ENCODE measurements around the gene DAG1. TPM values are rescaled to one million over a fixed set of nuclear protein-coding genes. Genes with fewer than 3 reads are reported as not detected.

The DAG1 gene
- total RNA-seq, 1 experiment from 2014 or later: 93.0 TPM

GRCh38 chr3:49568965-49569364 is 98.9 kb downstream of the DAG1 start:
- Histone ChIP-seq H3K23ac (ENCODE audit: insufficient read length, low read depth, low read length) (no peak overlapping the region), H3K79me2 (ENCODE audit: insufficient read depth, low read length) (no peaks in the 10 kb centered on the region), H3K4ac (ENCODE audit: low read depth, low read length) (no peak overlapping the region), H4K91ac (ENCODE audit: insufficient read length, low read depth, low read length) (no peak overlapping the region), H3T11ph (ENCODE audit: low read length) (no peak overlapping the region), H4K5ac (ENCODE audit: insufficient read length, low read depth, low read length) (no peak overlapping the region), H2BK12ac (ENCODE audit: insufficient read length, low read depth, low read length) (no peak overlapping the region), H3K27me3 (ENCODE audit: insufficient read depth, low read length) (no peaks in the 10 kb centered on the region), H3K56ac (ENCODE audit: insufficient read length, low read depth, low read length) (no peak overlapping the region), H2BK5ac (ENCODE audit: insufficient read length, low read length) (no peak overlapping the region), H2AFZ (ENCODE audit: low read length) (no peak overlapping the region), H3K14ac (ENCODE audit: insufficient read depth, low read length) (no peak overlapping the region), H2BK15ac (ENCODE audit: low read depth, low read length) (no peak overlapping the region), H3K23me2 (ENCODE audit: insufficient read length, low read depth, low read length, poor library complexity, severe bottlenecking) (no peaks in the 10 kb centered on the region), H4K20me1 (ENCODE audit: control insufficient read depth, insufficient read depth, insufficient read length) (no peaks in the 10 kb centered on the region), H3K4me1 (ENCODE audit: insufficient read depth, low read length) (no peaks in the 10 kb centered on the region; the same call in 1 of the 2 replicates), H3K9me3 (ENCODE audit: control insufficient read depth, low read depth, low read length) (no peaks in the 10 kb centered on the region), H4K8ac (replicated peaks; ENCODE audit: insufficient read length, low read depth, low read length) (no peak overlapping the region), H3K18ac (ENCODE audit: insufficient read length, low read depth, low read length) (no peak overlapping the region), H2BK20ac (ENCODE audit: low read depth, low read length, poor library complexity, severe bottlenecking) (no peak overlapping the region), H2BK120ac (ENCODE audit: low read depth, low read length, poor library complexity, severe bottlenecking) (no peak overlapping the region), H2AK5ac (ENCODE audit: insufficient read length, low read length) (no peak overlapping the region), H3K9ac (ENCODE audit: extremely low read depth, insufficient read length, low read length) (no peak overlapping the region), H3K79me1 (ENCODE audit: insufficient read depth, low read depth, low read length, poor library complexity, severe bottlenecking) (no peaks in the 10 kb centered on the region), H3K4me2 (ENCODE audit: insufficient read depth, insufficient read length, low read length) (no peak overlapping the region), H3K27ac (ENCODE audit: insufficient read length, low read depth, low read length) (no peak overlapping the region)
- H3K36me3 Mint-ChIP-seq (ENCODE audit: insufficient read depth in 1 of 3, low read depth in 3 of 3): no peaks in the 10 kb centered on the region
- DNase-seq: no peak
- H3K4me3 Mint-ChIP-seq: no peak overlapping the region
- no peak for TF ChIP-seq CTCF (conservative IDR thresholded peaks at IDR 0.05)
- H3K27me3 Mint-ChIP-seq (ENCODE audit: low read depth): no peaks in the 10 kb centered on the region; the same call in 1 of the 2 replicates
- no peaks in the 10 kb centered on the region; a peak in 1 of 5 replicates for H3K9me3 Mint-ChIP-seq
- H3K27ac Mint-ChIP-seq: peak overlapping the region in 2 of 3 experiments; percentile 1 to 5; a peak in 2 of 7 replicates
- peaks cover 13 to 17% of the 10 kb centered on the region in 2 experiments for H3K4me1 Mint-ChIP-seq

Measured in H9 (cell line).